ENCODE measurements around the gene ZCCHC4.
"Not testable (repeated sequence)": the region's sequence is repeated elsewhere in the genome, so short reads cannot be mapped to it uniquely, and the experiment has no call there.

- TF ChIP-seq CTCF (conservative IDR thresholded peaks at IDR 0.05 in 1 of 2, IDR thresholded peaks at IDR 0.05 in 1 of 2; ENCODE audit: extremely low read depth in 1 of 2, insufficient read depth in 1 of 2, low read depth in 1 of 2, low read length in 2 of 2); EZH2 (IDR thresholded peaks at IDR 0.05; ENCODE audit: borderline replicate concordance, low read length): not testable (repeated sequence)
These were observed 60.0 kb downstream of the ZCCHC4 start for GRCh38 chr4:25372549-25372948.
